Measurements from ENCODE around the gene THOC1.

DNA sequence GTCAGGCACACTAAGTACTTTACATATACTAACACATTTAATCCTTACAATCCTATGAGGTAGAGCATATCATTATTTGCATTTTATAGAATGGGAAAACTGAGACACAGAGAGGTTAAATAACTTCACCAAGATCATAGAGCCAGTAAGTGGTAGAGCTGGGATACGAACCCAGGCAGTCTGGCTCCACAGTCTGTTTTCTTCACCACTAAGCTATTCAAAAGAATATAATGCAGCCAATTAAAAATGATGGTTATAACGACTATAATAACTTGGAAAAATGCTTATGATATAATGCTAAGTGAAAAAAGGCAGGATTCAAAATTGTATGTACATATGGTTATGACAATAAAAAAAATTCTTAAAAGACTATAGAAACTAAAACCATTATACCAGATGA is 7.3 kb downstream of the THOC1 start:
- no peak for TF ChIP-seq SAP30 (IDR thresholded peaks at IDR 0.05; ENCODE audit: insufficient read depth, insufficient replicate concordance, low read length)
- TF ChIP-seq POLR2A (IDR thresholded peaks at IDR 0.05; ENCODE audit: control extremely low read depth in 1 of 2, low read depth in 2 of 2, low read length in 2 of 2), result no peak
- TF ChIP-seq, protein P1, sequence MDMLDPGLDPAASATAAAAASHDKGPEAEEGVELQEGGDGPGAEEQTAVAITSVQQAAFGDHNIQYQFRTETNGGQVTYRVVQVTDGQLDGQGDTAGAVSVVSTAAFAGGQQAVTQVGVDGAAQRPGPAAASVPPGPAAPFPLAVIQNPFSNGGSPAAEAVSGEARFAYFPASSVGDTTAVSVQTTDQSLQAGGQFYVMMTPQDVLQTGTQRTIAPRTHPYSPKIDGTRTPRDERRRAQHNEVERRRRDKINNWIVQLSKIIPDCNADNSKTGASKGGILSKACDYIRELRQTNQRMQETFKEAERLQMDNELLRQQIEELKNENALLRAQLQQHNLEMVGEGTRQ (IDR thresholded peaks at IDR 0.05; ENCODE audit: low read length), result no peak
- TF ChIP-seq, protein P2, sequence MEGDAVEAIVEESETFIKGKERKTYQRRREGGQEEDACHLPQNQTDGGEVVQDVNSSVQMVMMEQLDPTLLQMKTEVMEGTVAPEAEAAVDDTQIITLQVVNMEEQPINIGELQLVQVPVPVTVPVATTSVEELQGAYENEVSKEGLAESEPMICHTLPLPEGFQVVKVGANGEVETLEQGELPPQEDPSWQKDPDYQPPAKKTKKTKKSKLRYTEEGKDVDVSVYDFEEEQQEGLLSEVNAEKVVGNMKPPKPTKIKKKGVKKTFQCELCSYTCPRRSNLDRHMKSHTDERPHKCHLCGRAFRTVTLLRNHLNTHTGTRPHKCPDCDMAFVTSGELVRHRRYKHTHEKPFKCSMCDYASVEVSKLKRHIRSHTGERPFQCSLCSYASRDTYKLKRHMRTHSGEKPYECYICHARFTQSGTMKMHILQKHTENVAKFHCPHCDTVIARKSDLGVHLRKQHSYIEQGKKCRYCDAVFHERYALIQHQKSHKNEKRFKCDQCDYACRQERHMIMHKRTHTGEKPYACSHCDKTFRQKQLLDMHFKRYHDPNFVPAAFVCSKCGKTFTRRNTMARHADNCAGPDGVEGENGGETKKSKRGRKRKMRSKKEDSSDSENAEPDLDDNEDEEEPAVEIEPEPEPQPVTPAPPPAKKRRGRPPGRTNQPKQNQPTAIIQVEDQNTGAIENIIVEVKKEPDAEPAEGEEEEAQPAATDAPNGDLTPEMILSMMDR (IDR thresholded peaks at IDR 0.05; ENCODE audit: control extremely low read depth in 1 of 3, insufficient read depth in 1 of 3, low read depth in 1 of 3, low read length in 3 of 3), result no peak
- no peak for TF ChIP-seq SIRT6 (IDR thresholded peaks at IDR 0.05; ENCODE audit: low read length)
- no peak for TF ChIP-seq EZH2 (IDR thresholded peaks at IDR 0.05; ENCODE audit: low read depth, low read length, severe bottlenecking)
- TF ChIP-seq SIX5 (IDR thresholded peaks at IDR 0.05; ENCODE audit: low read depth, low read length), result no peak
- no peak for TF ChIP-seq BACH1 (IDR thresholded peaks at IDR 0.05; ENCODE audit: low read length)

Data from H1 (cell line).